Pancreas (tissue), 10 donors: ENCODE results near the gene ZNF726. TPM values are rescaled to one million over a fixed set of nuclear protein-coding genes. Genes with fewer than 3 reads are reported as not detected.
"Not testable (repeated sequence)": the region's sequence is repeated elsewhere in the genome, so short reads cannot be mapped to it uniquely, and the experiment has no call there.

Experiments
- ATAC-seq, 4 donors: fragments of 200-7000 bp; cut with Tn5 transposase; one replicate each; pipeline versions ENCODE4 v1.8.0 to v1.9.1; 2020; ENCODE audit warnings: mild to moderate bottlenecking in 4 of 4, moderate library complexity in 4 of 4
- DNase-seq, 6 donors: peaks; one replicate each; pipeline ENCODE4 v3.0.0-alpha.2; 2020
- FAIRE-seq: peaks from 2 replicates; lab custom pipeline; 2012; peaks lifted over from hg19 to GRCh38; lab: Jason Lieb, UNC
- H3K27ac ChIP-seq, 4 donors: fragments of 200-600 bp; sonication (generic); 1 replicate in 3 of 4; 2 replicates in 1 of 4; pipeline versions ENCODE4 v1.5.0 to v1.8.0; 2020
- H3K27me3 ChIP-seq, 4 donors: fragments of 200-600 bp; one replicate each; pipeline ENCODE4 v1.8.0; 2021
- H3K36me3 ChIP-seq, 3 donors: fragments of 200-600 bp; sonication (generic) in 1 of 3; one replicate each; pipeline versions ENCODE4 v1.5.0 to v1.8.0; 2020 to 2021
- H3K4me1 ChIP-seq, 3 donors: fragments of 200-600 bp; one replicate each; pipeline ENCODE4 v1.8.0; 2021
- H3K4me3 ChIP-seq, 4 donors: fragments of 200-600 bp; sonication (generic) in 2 of 4; one replicate each; pipeline versions ENCODE4 v1.5.0 to v1.8.0; 2020 to 2021
- H3K9me3 ChIP-seq, 4 donors: fragments of 200-600 bp; one replicate each; pipeline ENCODE4 v1.8.0; 2021
- CTCF ChIP-seq, 4 donors: fragments of 200-600 bp; sonication (generic) in 3 of 4; IDR thresholded peaks; one replicate each; pipeline versions ENCODE4 v1.5.0 to v1.8.0; 2021; ENCODE audit warnings: antibody characterized with exemption in 4 of 4
- whole genome bisulfite sequencing, 2 donors: extraction: QIAGEN DNeasy Blood & Tissue Kit; methylation state at CpG; one replicate each; pipeline ENCODE4 v1.1.7; 2013; 5-methylcytosine and 5-hydroxymethylcytosine counted together
- intact Hi-C, 3 donors: fragments of 100-400 bp; cut with DNase I; formaldehyde crosslinking; loops; one replicate each; pipeline versions ENCODE4 v1.11.1 to v1.14.2; 2022
- polyA plus RNA-seq, 2 donors: library from polyadenylated mRNA; stranded (reverse); fragments of 200-250 nt; gene quantifications; one replicate each; pipeline ENCODE4 v1.2.3, GENCODE V29; 2013
- total RNA-seq, 6 donors: library from RNA; stranded (reverse); fragmentation: NEBNext Ultra II Directional in 4 of 6; extraction: Animal tissue kit (Norgen Biotek cat#: 25700) in 4 of 6; gene quantifications; one replicate each; pipeline versions ENCODE4 v1.2.1 to v1.2.4, GENCODE V29; 2021 to 2023
- donor health status: healthy with polysubstance abuse.
- donor health status: DM: no; HTN: no; CAD: no; lungs with moderate emphysema.
- donor health status: DM: no; HTN: no; CAD: no.
- donor health status: control.
- donor health status: control.
- donor health status: Bipolar disorder and iron deficiency.
- donor health status: DM: yes; HTN: yes; CAD: no.
- donor health status: DM: no; HTN: no; CAD: no.
- donor health status: DM: no; HTN: no; CAD: no.
- donor health status: DM: yes; HTN: yes; CAD: no.

Gene ZNF726
- total and polyA plus RNA-seq, 8 donors: 0.51 to 1.4 (median 0.71) TPM

GRCh38 chr19:23876261-23876660, 38.4 kb upstream of the ZNF726 start:
- FAIRE-seq (no peak), DNase-seq (no peak), ATAC-seq (no peak)
- Histone ChIP-seq H3K27ac (no peak overlapping the region), H3K4me1 (no peaks in the 10 kb centered on the region), H3K36me3 (no peaks in the 10 kb centered on the region), H3K27me3 (no peaks in the 10 kb centered on the region), H3K4me3 (no peak overlapping the region), H3K9me3 (no peaks in the 10 kb centered on the region)
- WGBS, 2 donors: 29 to 52% methylated on average over 12 of the region's 12 CpGs
- TF ChIP-seq CTCF (IDR thresholded peaks at IDR 0.05): no peak
- intact Hi-C loops: loop anchor here in 1 of 3 donors (5.0 kb wide), 1 partner anchor 91 kb away; no protein-coding TSS in a partner anchor

GRCh38 chr19:23876756-23877155, 37.9 kb upstream of the ZNF726 start:
- DNase-seq, H3K9me3 ChIP-seq, H3K27ac ChIP-seq, H3K36me3 ChIP-seq, H3K4me3 ChIP-seq, FAIRE-seq, H3K27me3 ChIP-seq, ATAC-seq, H3K4me1 ChIP-seq: not testable (repeated sequence)
- WGBS, 2 donors: 10% methylated on average over 3 of the region's 3 CpGs
- intact Hi-C loops: loop anchor here in 1 of 3 donors (5.0 kb wide), 1 partner anchor 91 kb away; no protein-coding TSS in a partner anchor

GRCh38 chr19:23882493-23882892, 32.2 kb upstream of the ZNF726 start:
- no peaks in the 10 kb centered on the region for H3K27me3 ChIP-seq
- no peak overlapping the region for H3K27ac ChIP-seq
- DNase-seq (peak in 1 of 6 donors; percentile 11), FAIRE-seq (no peak), ATAC-seq (no peak)
- H3K36me3 ChIP-seq: no peaks in the 10 kb centered on the region
- no peaks in the 10 kb centered on the region for H3K9me3 ChIP-seq
- no peaks in the 10 kb centered on the region for H3K4me1 ChIP-seq
- TF ChIP-seq CTCF (IDR thresholded peaks at IDR 0.05): no peak
- WGBS, 2 donors: 19 to 27% methylated on average over 5 of the region's 5 CpGs
- intact Hi-C loops: no loop called here
- H3K4me3 ChIP-seq: no peak overlapping the region

DNA sequence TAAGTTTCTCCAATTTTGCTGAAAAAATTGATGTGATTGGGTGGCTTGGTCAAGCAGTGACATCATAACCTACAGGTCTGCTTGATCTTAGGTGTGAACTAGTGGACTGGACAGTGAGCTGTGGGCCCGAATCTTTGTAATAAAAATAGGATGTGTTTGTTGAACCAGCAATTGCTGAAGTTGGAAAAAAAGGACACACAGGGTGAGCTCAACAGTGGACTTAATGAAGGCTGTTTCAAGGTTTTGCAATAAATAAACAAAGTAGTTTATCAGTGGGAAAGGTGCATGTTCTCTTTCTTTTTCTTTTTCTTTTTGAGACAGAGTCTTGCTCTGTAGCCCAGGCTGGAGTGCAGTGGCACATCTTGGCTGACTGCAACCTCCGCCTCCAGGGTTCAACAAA, 30.3 kb upstream of the ZNF726 start:
- H3K27me3 ChIP-seq: no peaks in the 10 kb centered on the region
- intact Hi-C loops: no loop called here
- FAIRE-seq: no peak
- 61 to 81% methylated on average over 2 of the region's 2 CpGs for WGBS, 2 donors
- no peak overlapping the region for H3K4me3 ChIP-seq
- no peak overlapping the region for H3K27ac ChIP-seq
- no peaks in the 10 kb centered on the region for H3K36me3 ChIP-seq
- TF ChIP-seq CTCF (IDR thresholded peaks at IDR 0.05): no peak
- H3K4me1 ChIP-seq: no peaks in the 10 kb centered on the region
- DNase-seq: no peak
- no peaks in the 10 kb centered on the region for H3K9me3 ChIP-seq
- ATAC-seq: no peak

GRCh38 chr19:23887642-23888041, 27.0 kb upstream of the ZNF726 start:
- no peaks in the 10 kb centered on the region for H3K36me3 ChIP-seq
- intact Hi-C loops: no loop called here
- no peak for TF ChIP-seq CTCF (IDR thresholded peaks at IDR 0.05)
- H3K27ac ChIP-seq: no peak overlapping the region
- no peak for FAIRE-seq
- no peak for DNase-seq
- H3K4me1 ChIP-seq: no peaks in the 10 kb centered on the region
- ATAC-seq: no peak
- WGBS, 2 donors: 38 to 63% methylated on average over 5 of the region's 5 CpGs
- H3K9me3 ChIP-seq: no peaks in the 10 kb centered on the region
- no peak overlapping the region for H3K4me3 ChIP-seq
- H3K27me3 ChIP-seq: no peaks in the 10 kb centered on the region

DNA sequence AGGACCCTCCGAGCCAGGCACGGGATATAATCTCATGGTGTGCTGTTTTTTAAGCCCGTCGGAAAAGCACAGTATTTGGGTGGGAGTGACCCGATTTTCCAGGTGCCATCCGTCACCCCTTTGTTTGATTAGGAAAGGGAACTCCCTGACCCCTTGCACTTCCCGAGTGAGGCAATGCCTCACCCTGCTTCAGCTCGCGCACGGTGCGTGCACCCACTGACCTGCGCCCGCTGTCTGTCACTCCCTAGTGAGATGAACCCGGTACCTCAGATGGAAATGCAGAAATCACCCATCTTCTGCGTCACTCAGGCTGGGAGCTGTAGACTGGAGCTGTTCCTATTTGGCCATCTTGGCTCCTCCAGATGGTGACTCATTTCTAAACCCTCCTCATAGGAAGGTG, 18.6 kb upstream of the ZNF726 start:
- H3K4me1 ChIP-seq, H3K4me3 ChIP-seq, H3K36me3 ChIP-seq, FAIRE-seq, H3K9me3 ChIP-seq, ATAC-seq, H3K27me3 ChIP-seq, H3K27ac ChIP-seq, intact Hi-C loops, DNase-seq: not testable (repeated sequence)
- WGBS, 2 donors: 45 to 91% methylated on average over 15 of the region's 15 CpGs
